Neural cell (in vitro differentiated cells): ENCODE measurements around the gene OR52E2.

Experiments
- CTCF ChIP-seq: fragments of 450-650 bp; IDR thresholded peaks from 2 replicates; pipeline ENCODE4 v1.5.1; 2014; ENCODE audit warnings: antibody characterized with exemption, mild to moderate bottlenecking, moderate library complexity; ENCODE audit not compliant: poor library complexity, severe bottlenecking
- EZH2 ChIP-seq: fragments of 200-600, 300-800 bp; shearing (Covaris generic), sonication (generic); IDR thresholded peaks from 2 replicates; pipeline ENCODE4 v1.6.1; 2014; ENCODE audit warnings: antibody characterized with exemption, low read length, borderline replicate concordance, mild to moderate bottlenecking; ENCODE audit not compliant: insufficient read depth, poor library complexity, severe bottlenecking
- POLR2AphosphoS5 ChIP-seq: IDR thresholded peaks from 2 replicates; pipeline ENCODE4 v1.6.1; 2012
- REST ChIP-seq: IDR thresholded peaks from 2 replicates; pipeline ENCODE4 v1.6.1; 2012; ENCODE audit warnings: borderline replicate concordance
- TAF1 ChIP-seq: IDR thresholded peaks from 2 replicates; pipeline ENCODE4 v1.6.1; 2012; ENCODE audit warnings: low read depth

GRCh38 chr11:5092821-5093585 is 33.6 kb upstream of the OR52E2 start:
- TF ChIP-seq CTCF: no peak
- no peak for TF ChIP-seq EZH2
- TF ChIP-seq POLR2AphosphoS5: no peak
- TF ChIP-seq REST: no peak
- TF ChIP-seq TAF1: no peak
